Liver (tissue), 9 donors: ENCODE data around the gene BTN3A1. TPM values are rescaled to one million over a fixed set of nuclear protein-coding genes. Genes with fewer than 3 reads are reported as not detected.

Experiments used
- DNase-seq: peaks from one replicate; pipeline ENCODE4 v3.0.0-alpha.2; 2017; ENCODE audit warnings: low spot score
- H3K27ac ChIP-seq, 2 donors: one replicate each; pipeline ENCODE4 v1.7.0; 2013; ENCODE audit warnings: inconsistent platforms in 2 of 2, low read length in 2 of 2, control low read depth in 1 of 2, low read depth in 1 of 2, mild to moderate bottlenecking in 1 of 2
- H3K27me3 ChIP-seq, 4 donors: one replicate each; pipeline versions ENCODE4 v1.6.1 to v1.7.0; 2013; ENCODE audit warnings: low read length in 3 of 4, inconsistent platforms in 1 of 4, mild to moderate bottlenecking in 1 of 4, moderate library complexity in 1 of 4; ENCODE audit not compliant: control insufficient read depth in 4 of 4, insufficient read depth in 4 of 4
- H3K36me3 ChIP-seq, 4 donors: one replicate each; pipeline versions ENCODE4 v1.6.1 to v1.7.0; 2013; ENCODE audit warnings: low read length in 3 of 4, mild to moderate bottlenecking in 3 of 4, low read depth in 1 of 4, moderate library complexity in 1 of 4; ENCODE audit not compliant: control insufficient read depth in 4 of 4, insufficient read depth in 3 of 4
- H3K4me1 ChIP-seq, 4 donors: one replicate each; pipeline versions ENCODE4 v1.6.1 to v1.7.0; 2013; ENCODE audit warnings: low read length in 3 of 4, mild to moderate bottlenecking in 3 of 4, moderate library complexity in 1 of 4; ENCODE audit not compliant: control insufficient read depth in 4 of 4, insufficient read depth in 4 of 4
- H3K4me3 ChIP-seq, 3 donors: one replicate each; pipeline versions ENCODE4 v1.6.1 to v1.7.0; 2013; ENCODE audit warnings: low read length in 3 of 3, control low read depth in 1 of 3, low read depth in 1 of 3, mild to moderate bottlenecking in 1 of 3
- H3K9ac ChIP-seq, 2 donors: one replicate each; pipeline ENCODE4 v1.7.0; 2013; ENCODE audit warnings: low read length in 2 of 2, mild to moderate bottlenecking in 2 of 2, moderate library complexity in 2 of 2, control low read depth in 1 of 2, low read depth in 1 of 2
- H3K9me3 ChIP-seq, 4 donors: one replicate each; pipeline versions ENCODE4 v1.6.1 to v1.7.0; 2013; ENCODE audit warnings: low read length in 3 of 4; ENCODE audit not compliant: control insufficient read depth in 4 of 4
- EGR1 ChIP-seq, 2 donors: IDR thresholded peaks; 2 replicates each; pipeline ENCODE4 v1.6.1; 2016 to 2018; ENCODE audit warnings: antibody characterized with exemption in 2 of 2, low read depth in 2 of 2
- FOXA1 ChIP-seq: IDR thresholded peaks from 2 replicates; pipeline ENCODE4 v1.6.1; 2016; ENCODE audit warnings: antibody characterized with exemption
- GABPA ChIP-seq, 2 donors: IDR thresholded peaks in 1 of 2; conservative IDR thresholded peaks in 1 of 2; 2 replicates each; pipeline ENCODE4 v1.6.1; 2016; ENCODE audit warnings: antibody characterized with exemption in 2 of 2, mild to moderate bottlenecking in 1 of 2, moderate library complexity in 1 of 2
- HNF4A ChIP-seq, 2 donors: conservative IDR thresholded peaks; 2 replicates each; pipeline ENCODE4 v1.6.1; 2016; ENCODE audit warnings: antibody characterized with exemption in 2 of 2, mild to moderate bottlenecking in 2 of 2
- HNF4G ChIP-seq: IDR thresholded peaks from 2 replicates; pipeline ENCODE4 v1.6.1; 2016; ENCODE audit warnings: antibody characterized with exemption
- NR2F2 ChIP-seq: IDR thresholded peaks from 2 replicates; pipeline ENCODE4 v1.6.1; 2016; ENCODE audit warnings: antibody characterized with exemption
- RAD21 ChIP-seq, 2 donors: IDR thresholded peaks; 2 replicates each; pipeline ENCODE4 v1.6.1; 2016; ENCODE audit warnings: antibody characterized with exemption in 2 of 2, mild to moderate bottlenecking in 2 of 2
- RXRA ChIP-seq, 2 donors: IDR thresholded peaks; 2 replicates each; pipeline ENCODE4 v1.6.1; 2017 to 2018; ENCODE audit warnings: antibody characterized with exemption in 2 of 2, mild to moderate bottlenecking in 1 of 2
- TAF1 ChIP-seq: conservative IDR thresholded peaks from 2 replicates; pipeline ENCODE4 v1.6.1; 2016; ENCODE audit warnings: antibody characterized with exemption, mild to moderate bottlenecking
- WGBS: extraction: QIAGEN DNeasy Blood & Tissue Kit; methylation state at CpG from one replicate; pipeline ENCODE4 v1.1.7; 2013; 5-methylcytosine and 5-hydroxymethylcytosine counted together
- polyA plus RNA-seq, 2 donors: library from polyadenylated mRNA; stranded (reverse) in 1 of 2; unstranded in 1 of 2; fragments of 200-250 nt in 1 of 2; fragments of >200 nt in 1 of 2; fragmentation: Nextera tagmentation in 1 of 2; extraction: Ambion mirVana in 1 of 2; gene quantifications; one replicate each; pipeline versions ENCODE4 v1.2.1 to v1.2.3, GENCODE V29; 2013 to 2015
- total RNA-seq, 2 donors: library from RNA; depleted of rRNA; stranded (reverse); fragments of >200 nt; gene quantifications; one replicate each; pipeline ENCODE4 v1.2.3, GENCODE V29; 2014
- TF ChIP-seq, protein P1 (sequence below): IDR thresholded peaks from 2 replicates; pipeline ENCODE4 v1.6.1; 2016; ENCODE audit warnings: antibody characterized with exemption, mild to moderate bottlenecking
- TF ChIP-seq, protein P2 (sequence below): IDR thresholded peaks from 2 replicates; pipeline ENCODE4 v1.6.1; 2016; ENCODE audit warnings: antibody characterized with exemption
- TF ChIP-seq, protein P3 (sequence below): fragments of 150-350 bp; IDR thresholded peaks from 2 replicates; pipeline ENCODE4 v1.5.1; 2017; ENCODE audit warnings: improper control_type of control experiment, low read depth, low read length; ENCODE audit not compliant: missing input control
- TF ChIP-seq, protein P4 (sequence below): IDR thresholded peaks from 2 replicates; pipeline ENCODE4 v1.6.1; 2016; ENCODE audit warnings: antibody characterized with exemption
- donor health status: healthy.
- donor health status: healthy.
- donor health status: healthy.
- donor health status: healthy.
- donor health status: healthy.

Gene BTN3A1
- total and polyA plus RNA-seq, 4 donors, result 2.3 to 17.1 (median 6.3) TPM

DNA sequence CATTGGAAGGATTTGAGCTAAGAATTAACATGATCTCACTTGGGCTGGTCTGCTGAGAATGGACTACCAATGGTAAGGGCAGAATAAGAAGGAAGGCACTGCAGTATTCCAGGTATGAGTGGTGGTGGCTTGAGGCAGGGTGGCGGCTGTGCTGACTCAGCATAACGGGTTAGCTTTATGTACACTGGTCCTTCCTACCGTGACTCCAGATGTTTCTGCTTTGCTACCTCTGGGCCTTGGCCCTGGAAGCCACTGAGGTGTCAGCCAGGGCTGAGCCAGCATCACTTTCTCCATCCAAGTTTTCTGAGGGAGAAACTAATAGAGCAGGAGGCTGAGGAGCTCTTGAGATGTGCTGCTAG, 25.4 kb downstream of the BTN3A1 start:
- Histone ChIP-seq H3K27ac (no peak overlapping the region), H3K36me3 (no peaks in the 10 kb centered on the region), H3K9me3 (no peaks in the 10 kb centered on the region), H3K9ac (no peak overlapping the region), H3K27me3 (no peaks in the 10 kb centered on the region), H3K4me3 (no peak overlapping the region), H3K4me1 (no peaks in the 10 kb centered on the region)
- no peak for DNase-seq
- WGBS, result 93% methylated on average over 3 of the region's 3 CpGs
- TF ChIP-seq GABPA (IDR thresholded peaks at IDR 0.05 in 1 of 2, conservative IDR thresholded peaks at IDR 0.05 in 1 of 2), result no peak
- no peak for TF ChIP-seq HNF4G
- TF ChIP-seq, protein P1, sequence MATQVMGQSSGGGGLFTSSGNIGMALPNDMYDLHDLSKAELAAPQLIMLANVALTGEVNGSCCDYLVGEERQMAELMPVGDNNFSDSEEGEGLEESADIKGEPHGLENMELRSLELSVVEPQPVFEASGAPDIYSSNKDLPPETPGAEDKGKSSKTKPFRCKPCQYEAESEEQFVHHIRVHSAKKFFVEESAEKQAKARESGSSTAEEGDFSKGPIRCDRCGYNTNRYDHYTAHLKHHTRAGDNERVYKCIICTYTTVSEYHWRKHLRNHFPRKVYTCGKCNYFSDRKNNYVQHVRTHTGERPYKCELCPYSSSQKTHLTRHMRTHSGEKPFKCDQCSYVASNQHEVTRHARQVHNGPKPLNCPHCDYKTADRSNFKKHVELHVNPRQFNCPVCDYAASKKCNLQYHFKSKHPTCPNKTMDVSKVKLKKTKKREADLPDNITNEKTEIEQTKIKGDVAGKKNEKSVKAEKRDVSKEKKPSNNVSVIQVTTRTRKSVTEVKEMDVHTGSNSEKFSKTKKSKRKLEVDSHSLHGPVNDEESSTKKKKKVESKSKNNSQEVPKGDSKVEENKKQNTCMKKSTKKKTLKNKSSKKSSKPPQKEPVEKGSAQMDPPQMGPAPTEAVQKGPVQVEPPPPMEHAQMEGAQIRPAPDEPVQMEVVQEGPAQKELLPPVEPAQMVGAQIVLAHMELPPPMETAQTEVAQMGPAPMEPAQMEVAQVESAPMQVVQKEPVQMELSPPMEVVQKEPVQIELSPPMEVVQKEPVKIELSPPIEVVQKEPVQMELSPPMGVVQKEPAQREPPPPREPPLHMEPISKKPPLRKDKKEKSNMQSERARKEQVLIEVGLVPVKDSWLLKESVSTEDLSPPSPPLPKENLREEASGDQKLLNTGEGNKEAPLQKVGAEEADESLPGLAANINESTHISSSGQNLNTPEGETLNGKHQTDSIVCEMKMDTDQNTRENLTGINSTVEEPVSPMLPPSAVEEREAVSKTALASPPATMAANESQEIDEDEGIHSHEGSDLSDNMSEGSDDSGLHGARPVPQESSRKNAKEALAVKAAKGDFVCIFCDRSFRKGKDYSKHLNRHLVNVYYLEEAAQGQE, result no peak
- TF ChIP-seq FOXA1, result no peak
- TF ChIP-seq, protein P2, sequence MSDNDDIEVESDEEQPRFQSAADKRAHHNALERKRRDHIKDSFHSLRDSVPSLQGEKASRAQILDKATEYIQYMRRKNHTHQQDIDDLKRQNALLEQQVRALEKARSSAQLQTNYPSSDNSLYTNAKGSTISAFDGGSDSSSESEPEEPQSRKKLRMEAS, result no peak
- no peak for TF ChIP-seq TAF1
- TF ChIP-seq EGR1 (IDR thresholded peaks at IDR 0.05; ENCODE audit: low read depth in 2 of 2), result no peak
- TF ChIP-seq, protein P3, sequence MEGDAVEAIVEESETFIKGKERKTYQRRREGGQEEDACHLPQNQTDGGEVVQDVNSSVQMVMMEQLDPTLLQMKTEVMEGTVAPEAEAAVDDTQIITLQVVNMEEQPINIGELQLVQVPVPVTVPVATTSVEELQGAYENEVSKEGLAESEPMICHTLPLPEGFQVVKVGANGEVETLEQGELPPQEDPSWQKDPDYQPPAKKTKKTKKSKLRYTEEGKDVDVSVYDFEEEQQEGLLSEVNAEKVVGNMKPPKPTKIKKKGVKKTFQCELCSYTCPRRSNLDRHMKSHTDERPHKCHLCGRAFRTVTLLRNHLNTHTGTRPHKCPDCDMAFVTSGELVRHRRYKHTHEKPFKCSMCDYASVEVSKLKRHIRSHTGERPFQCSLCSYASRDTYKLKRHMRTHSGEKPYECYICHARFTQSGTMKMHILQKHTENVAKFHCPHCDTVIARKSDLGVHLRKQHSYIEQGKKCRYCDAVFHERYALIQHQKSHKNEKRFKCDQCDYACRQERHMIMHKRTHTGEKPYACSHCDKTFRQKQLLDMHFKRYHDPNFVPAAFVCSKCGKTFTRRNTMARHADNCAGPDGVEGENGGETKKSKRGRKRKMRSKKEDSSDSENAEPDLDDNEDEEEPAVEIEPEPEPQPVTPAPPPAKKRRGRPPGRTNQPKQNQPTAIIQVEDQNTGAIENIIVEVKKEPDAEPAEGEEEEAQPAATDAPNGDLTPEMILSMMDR, result no peak
- TF ChIP-seq HNF4A (conservative IDR thresholded peaks at IDR 0.05), result no peak
- no peak for TF ChIP-seq NR2F2
- TF ChIP-seq RXRA (IDR thresholded peaks at IDR 0.05), result no peak

DNA sequence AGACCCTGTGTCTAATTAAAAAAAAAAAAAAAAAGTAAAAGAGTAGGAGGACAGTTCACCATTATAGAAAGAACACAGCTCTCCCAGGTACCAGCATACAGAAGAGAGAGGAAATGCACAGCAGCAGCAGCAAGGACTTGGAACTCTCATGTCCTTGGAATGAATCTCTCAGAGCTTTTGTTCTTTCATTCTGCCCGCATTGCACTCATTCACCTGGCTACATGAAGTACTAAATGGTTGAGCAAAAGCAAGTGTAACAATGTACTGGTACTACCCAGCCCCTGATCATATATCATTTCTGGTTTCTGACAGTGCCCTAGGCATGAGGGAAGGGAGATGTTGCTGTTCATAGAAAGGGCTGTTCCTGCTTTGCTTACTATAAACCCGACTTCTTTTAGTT, 26.1 kb downstream of the BTN3A1 start:
- no peak for TF ChIP-seq GABPA (IDR thresholded peaks at IDR 0.05 in 1 of 2, conservative IDR thresholded peaks at IDR 0.05 in 1 of 2)
- TF ChIP-seq EGR1 (IDR thresholded peaks at IDR 0.05; ENCODE audit: low read depth in 2 of 2), result no peak
- TF ChIP-seq, protein P4, sequence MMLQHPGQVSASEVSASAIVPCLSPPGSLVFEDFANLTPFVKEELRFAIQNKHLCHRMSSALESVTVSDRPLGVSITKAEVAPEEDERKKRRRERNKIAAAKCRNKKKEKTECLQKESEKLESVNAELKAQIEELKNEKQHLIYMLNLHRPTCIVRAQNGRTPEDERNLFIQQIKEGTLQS, result no peak
- TF ChIP-seq HNF4G, result no peak
- no peak for TF ChIP-seq TAF1
- TF ChIP-seq, protein P3, result no peak
- no peak for TF ChIP-seq RAD21 (IDR thresholded peaks at IDR 0.05)
- Histone ChIP-seq H3K36me3 (no peaks in the 10 kb centered on the region), H3K9ac (no peak overlapping the region), H3K9me3 (no peaks in the 10 kb centered on the region), H3K27ac (no peak overlapping the region), H3K4me1 (peaks cover 0 to 3% (median 0%) of the 10 kb centered on the region in 4 donors), H3K4me3 (no peak overlapping the region), H3K27me3 (no peaks in the 10 kb centered on the region)
- 95% methylated on average over 2 of the region's 2 CpGs for WGBS
- DNase-seq, result no peak
